GM12891 (cell line): Measurements from ENCODE around the gene SOD2.

Source experiments
- POLR2A ChIP-seq: IDR thresholded peaks from 2 replicates; pipeline ENCODE4 v1.6.1; 2011; ENCODE audit warnings: low read depth, low read length, control low read depth
- POLR2AphosphoS5 ChIP-seq: IDR thresholded peaks from 2 replicates; pipeline ENCODE4 v1.6.1; 2011; ENCODE audit warnings: low read depth, low read length, control low read depth
- TAF1 ChIP-seq: IDR thresholded peaks from 2 replicates; pipeline ENCODE4 v1.6.1; 2011; ENCODE audit warnings: low read depth, low read length, control low read depth

DNA sequence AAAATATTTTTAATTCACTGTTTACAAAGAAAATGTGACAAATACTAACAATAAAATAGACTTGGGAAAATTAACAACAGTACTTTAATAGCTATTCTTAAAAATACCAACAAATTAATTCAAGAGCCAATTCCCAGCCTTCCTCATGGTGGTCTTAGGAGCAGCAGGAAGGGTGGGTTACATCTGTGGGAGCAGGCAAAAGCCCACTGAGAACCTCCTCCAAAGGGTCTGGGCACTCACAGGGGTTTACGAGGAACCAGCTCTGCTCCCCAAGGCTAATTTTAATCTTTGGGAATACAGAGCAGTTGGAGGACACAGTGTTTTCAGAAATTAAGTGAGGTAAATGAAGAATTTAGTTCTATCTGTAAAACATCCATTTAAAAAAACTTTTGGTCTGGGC, 10.2 kb downstream of the SOD2 start:
- TF ChIP-seq POLR2A (no peak), POLR2AphosphoS5 (no peak), TAF1 (no peak)
